Heart left ventricle (tissue), 16 donors: ENCODE measurements around the gene GZMB. TPM values are rescaled to one million over a fixed set of nuclear protein-coding genes. Genes with fewer than 3 reads are reported as not detected.

ENCODE experiments used
- ATAC-seq, 4 donors: fragments of 200-7000 bp; cut with Tn5 transposase; one replicate each; pipeline ENCODE4 v1.9.1; 2020 to 2022; ENCODE audit warnings: moderate library complexity in 4 of 4, mild to moderate bottlenecking in 3 of 4, moderate number of reproducible peaks in 1 of 4
- DNase-seq, 5 donors: peaks; one replicate each; pipeline ENCODE4 v3.0.0-alpha.2; 2020
- H3K27ac ChIP-seq, 12 donors: fragments of 200-600 bp; sonication (generic) in 4 of 12; one replicate each; pipeline versions ENCODE4 v1.5.0 to v1.8.0; 2016 to 2022; ENCODE audit warnings: mild to moderate bottlenecking in 2 of 12
- H3K27me3 ChIP-seq, 9 donors: fragments of 200-600 bp; sonication (generic) in 2 of 9; one replicate each; pipeline versions ENCODE4 v1.5.1 to v1.8.0; 2016 to 2022; ENCODE audit warnings: mild to moderate bottlenecking in 3 of 9
- H3K36me3 ChIP-seq, 9 donors: fragments of 200-600 bp; sonication (generic) in 2 of 9; one replicate each; pipeline versions ENCODE4 v1.5.0 to v1.8.0; 2018 to 2022; ENCODE audit warnings: mild to moderate bottlenecking in 2 of 9
- H3K4me1 ChIP-seq, 12 donors: fragments of 200-600 bp; sonication (generic) in 4 of 12; one replicate each; pipeline versions ENCODE4 v1.5.0 to v1.8.0; 2016 to 2022; ENCODE audit warnings: mild to moderate bottlenecking in 3 of 12
- H3K4me3 ChIP-seq, 12 donors: fragments of 200-600 bp; sonication (generic) in 4 of 12; one replicate each; pipeline versions ENCODE4 v1.5.0 to v1.8.0; 2017 to 2022; ENCODE audit warnings: mild to moderate bottlenecking in 9 of 12, moderate library complexity in 4 of 12
- H3K9me3 ChIP-seq, 12 donors: fragments of 200-600 bp; sonication (generic) in 4 of 12; one replicate each; pipeline versions ENCODE4 v1.5.0 to v1.8.0; 2016 to 2022; ENCODE audit warnings: mild to moderate bottlenecking in 1 of 12
- CTCF ChIP-seq, 12 donors: fragments of 200-600 bp; sonication (generic) in 4 of 12; IDR thresholded peaks; one replicate each; pipeline versions ENCODE4 v1.5.0 to v1.8.0; 2018 to 2022; ENCODE audit warnings: antibody characterized with exemption in 12 of 12, mild to moderate bottlenecking in 5 of 12
- POLR2A ChIP-seq, 2 donors: fragments of 450-650 bp; IDR thresholded peaks; one replicate each; pipeline ENCODE4 v1.6.1; 2017; ENCODE audit warnings: antibody characterized with exemption in 2 of 2, mild to moderate bottlenecking in 2 of 2, moderate library complexity in 2 of 2
- WGBS, 4 donors: extraction: QIAGEN DNeasy Blood & Tissue Kit in 2 of 4; methylation state at CpG; one replicate each; pipeline versions ENCODE4 v1.1.5 to v1.1.7; 2013 to 2018; 5-methylcytosine and 5-hydroxymethylcytosine counted together
- intact Hi-C, 10 donors: fragments of 100-400 bp; cut with DNase I; formaldehyde crosslinking; loops; one replicate each; pipeline versions ENCODE4 v1.11.1 to v1.14.2; 2022
- polyA plus RNA-seq, 2 donors: library from polyadenylated mRNA; stranded (reverse); fragments of 200-250 nt; gene quantifications; one replicate each; pipeline ENCODE4 v1.2.3, GENCODE V29; 2013
- total RNA-seq, 9 donors: library from RNA; depleted of rRNA in 2 of 9; stranded (reverse); fragments of >200 nt in 2 of 9; fragmentation: NEBNext Ultra II Directional in 3 of 9; extraction: Animal tissue kit (Norgen Biotek cat#: 25700) in 3 of 9; gene quantifications; one replicate each; pipeline versions ENCODE4 v1.1.0 to v1.2.4, GENCODE V29; 2016 to 2023
- donor health status: ischemic (EF 13 %, LVEDD 7.1; RV severe dilation, severe dysfunction).
- donor health status: healthy with polysubstance abuse.
- donor health status: DM: no; HTN: yes; CAD: no.
- donor health status: DM: no; HTN: no; CAD: no.
- donor health status: ischemic (EF 25% LVEDD 6.9; RV normal size, moderate dysfunction).
- donor health status: ischemic (EF 25% LVEDD 5.7; RV mildly dilated, moderate dysfunction).
- donor health status: healthy.
- donor health status: DM: yes; HTN: yes; CAD: no.
- donor health status: ischemic (EF 35%, LVEDD 5.7; RV mildly dilated, moderate dysfunction).
- donor health status: nonischemic (EF 11% LVEDD 7.7; RV severe dilation, severe dysfunction).
- donor health status: DM: yes; HTN: yes; CAD: no.
- donor health status: PGD.
- donor health status: ischemic (EF 29% LVEDD 5.4; RV normal size, mild dysfunction).
- donor health status: nonischemic (EF 23%, LVEDD 6.1; RV moderate dilation, normal function).

The GZMB gene
- total and polyA plus RNA-seq, 11 donors: 0.32 to 18.8 (median 1.3) TPM; not detected in 2

- DNase-seq (no peak), ATAC-seq (no peak)
- 49 to 88% (median 71%) methylated on average over 3 of the region's 3 CpGs for WGBS, 4 donors
- Histone ChIP-seq H3K27ac (no peak overlapping the region), H3K4me3 (no peak overlapping the region), H3K4me1 (no peaks in the 10 kb centered on the region), H3K27me3 (no peaks in the 10 kb centered on the region), H3K36me3 (no peaks in the 10 kb centered on the region), H3K9me3 (no peaks in the 10 kb centered on the region)
- TF ChIP-seq CTCF (IDR thresholded peaks at IDR 0.05) (no peak), POLR2A (IDR thresholded peaks at IDR 0.05) (no peak)
- intact Hi-C loops: no loop called here
These were observed 5.9 kb upstream of the GZMB start for GRCh38 chr14:24639905-24640304.

GRCh38 chr14:24639270-24639669, 5.3 kb upstream of the GZMB start:
- WGBS, 4 donors: 73 to 89% (median 84%) methylated on average over 3 of the region's 3 CpGs
- Histone ChIP-seq H3K9me3 (no peaks in the 10 kb centered on the region), H3K27me3 (no peaks in the 10 kb centered on the region), H3K27ac (no peak overlapping the region), H3K4me3 (no peak overlapping the region), H3K4me1 (no peaks in the 10 kb centered on the region), H3K36me3 (no peaks in the 10 kb centered on the region)
- ATAC-seq: no peak
- DNase-seq: no peak
- TF ChIP-seq POLR2A (IDR thresholded peaks at IDR 0.05) (no peak), CTCF (IDR thresholded peaks at IDR 0.05) (no peak)
- intact Hi-C loops: no loop called here

- peak overlapping the region in 1 of 12 donors; percentile 38 for H3K4me3 ChIP-seq
- ATAC-seq: no peak
- no peaks in the 10 kb centered on the region for H3K36me3 ChIP-seq
- H3K4me1 ChIP-seq: no peaks in the 10 kb centered on the region
- 75 to 90% (median 86%) methylated on average over 1 of the region's 1 CpG for WGBS, 4 donors
- intact Hi-C loops: no loop called here
- H3K27me3 ChIP-seq: peaks cover 0 to 3% (median 0%) of the 10 kb centered on the region in 9 donors
- TF ChIP-seq CTCF (IDR thresholded peaks at IDR 0.05) (no peak), POLR2A (IDR thresholded peaks at IDR 0.05) (no peak)
- H3K9me3 ChIP-seq: no peaks in the 10 kb centered on the region
- DNase-seq: no peak
- peak overlapping the region in 1 of 12 donors; percentile 49 for H3K27ac ChIP-seq
These were observed 637 bp downstream of the GZMB start for GRCh38 chr14:24633353-24633752.

GRCh38 chr14:24632761-24633160, 1.2 kb downstream of the GZMB start:
- TF ChIP-seq POLR2A (IDR thresholded peaks at IDR 0.05): no peak
- no peak for TF ChIP-seq CTCF (IDR thresholded peaks at IDR 0.05)
- intact Hi-C loops: no loop called here
- Histone ChIP-seq H3K36me3 (no peaks in the 10 kb centered on the region), H3K27me3 (peaks cover 0 to 3% (median 0%) of the 10 kb centered on the region in 9 donors), H3K4me1 (no peaks in the 10 kb centered on the region), H3K9me3 (no peaks in the 10 kb centered on the region), H3K27ac (no peak overlapping the region), H3K4me3 (peak overlapping the region in 1 of 12 donors; percentile 38)
- no peak for DNase-seq
- no peak for ATAC-seq
- 47 to 73% (median 59%) methylated on average over 6 of the region's 6 CpGs for WGBS, 4 donors
